CD4-positive, alpha-beta T cell (primary cell): ENCODE results near the gene SPSB2. TPM values are rescaled to one million over a fixed set of nuclear protein-coding genes. Genes with fewer than 3 reads are reported as not detected.

ENCODE experiments used
- ATAC-seq: fragments of 200-7000 bp; cut with Tn5 transposase; one replicate; pipeline ENCODE4 v1.10.0; 2022; ENCODE audit warnings: mild to moderate bottlenecking; ENCODE audit not compliant: poor library complexity
- CTCF ChIA-PET: fragments of 350-600 bp; sonication (Branson Sonifier 250); formaldehyde crosslinking; loops from one replicate; lab custom pipeline; 2021; ENCODE audit warnings: antibody characterized with exemption, inconsistent platforms; lab: Charles Lee
- POLR2A ChIA-PET: fragments of 350-600 bp; sonication (Branson Sonifier 250); formaldehyde crosslinking; loops from one replicate; lab custom pipeline; 2021; ENCODE audit warnings: antibody characterized with exemption, inconsistent platforms; lab: Charles Lee
- DNase-seq, 14 experiments: peaks; one replicate each; pipeline ENCODE4 v3.0.0-alpha.2; 2013 to 2020; ENCODE audit warnings: mixed read lengths in 2 of 14
- H3K27ac ChIP-seq, 2 donors: one replicate each; pipeline versions ENCODE4 v1.5.1 to v1.7.0; 2013; ENCODE audit warnings: low read length in 2 of 2, low read depth in 1 of 2, mild to moderate bottlenecking in 1 of 2
- H3K27me3 ChIP-seq, 2 experiments: 1 replicate in 1 of 2; 2 replicates in 1 of 2; pipeline versions ENCODE4 v1.6.1 to v1.7.0; 2013; ENCODE audit warnings: low read length in 2 of 2, control low read depth in 1 of 2, mild to moderate bottlenecking in 1 of 2, moderate library complexity in 1 of 2; ENCODE audit not compliant: insufficient read depth in 2 of 2, control insufficient read depth in 1 of 2
- H3K36me3 ChIP-seq: one replicate; pipeline ENCODE4 v1.6.1; 2013; ENCODE audit warnings: low read length, control low read depth; ENCODE audit not compliant: insufficient read depth
- H3K4me1 ChIP-seq: one replicate; pipeline ENCODE4 v1.6.1; 2013; ENCODE audit warnings: low read length, control low read depth; ENCODE audit not compliant: insufficient read depth
- H3K4me3 ChIP-seq: one replicate; pipeline ENCODE4 v1.5.1; 2013; ENCODE audit warnings: mild to moderate bottlenecking, low read length, moderate library complexity
- H3K9me3 ChIP-seq, 2 experiments: 1 replicate in 1 of 2; 2 replicates in 1 of 2; pipeline versions ENCODE4 v1.6.1 to v1.7.0; 2013; ENCODE audit warnings: low read length in 2 of 2, mild to moderate bottlenecking in 2 of 2, control low read depth in 1 of 2, moderate library complexity in 1 of 2; ENCODE audit not compliant: control insufficient read depth in 1 of 2, insufficient read depth in 1 of 2
- H3K27ac Mint-ChIP-seq: one replicate; pipeline ENCODE4 v1.8.0; 2020; ENCODE audit warnings: mixed read lengths
- H3K27me3 Mint-ChIP-seq: one replicate; pipeline ENCODE4 v1.8.0; 2021; ENCODE audit warnings: mixed read lengths
- H3K36me3 Mint-ChIP-seq: one replicate; pipeline ENCODE4 v1.8.0; 2021; ENCODE audit warnings: low read depth, mixed read lengths
- H3K4me1 Mint-ChIP-seq: one replicate; pipeline ENCODE4 v1.8.0; 2021; ENCODE audit warnings: low read depth, mixed read lengths
- H3K4me3 Mint-ChIP-seq: one replicate; pipeline ENCODE4 v1.8.0; 2020; ENCODE audit warnings: mild to moderate bottlenecking, mixed read lengths
- H3K9me3 Mint-ChIP-seq: one replicate; pipeline ENCODE4 v1.8.0; 2020; ENCODE audit warnings: mixed read lengths
- intact Hi-C, 2 experiments: fragments of 100-400 bp; cut with DNase I in 1 of 2; cut with micrococcal nuclease in 1 of 2; formaldehyde crosslinking; loops; one replicate each; pipeline versions ENCODE4 v1.15.1 to v1.9.0; 2023 to 2025; cut with DNase I, micrococcal nuclease
- total RNA-seq, 174 experiments: library from RNA in 2 of 174; stranded (reverse) in 2 of 174; gene quantifications; one replicate each; pipeline ENCODE4 v1.2.3 and lab custom pipeline; 2021 to 2026
- TF ChIP-seq, protein P1 (sequence below): fragments of 200-600 bp; IDR thresholded peaks from one replicate; pipeline ENCODE4 v1.8.0; 2022; ENCODE audit warnings: antibody characterized with exemption, mild to moderate bottlenecking

Gene SPSB2
- total RNA-seq, 2 experiments from 2014 or later, result 3.2 to 3.3 TPM

DNA sequence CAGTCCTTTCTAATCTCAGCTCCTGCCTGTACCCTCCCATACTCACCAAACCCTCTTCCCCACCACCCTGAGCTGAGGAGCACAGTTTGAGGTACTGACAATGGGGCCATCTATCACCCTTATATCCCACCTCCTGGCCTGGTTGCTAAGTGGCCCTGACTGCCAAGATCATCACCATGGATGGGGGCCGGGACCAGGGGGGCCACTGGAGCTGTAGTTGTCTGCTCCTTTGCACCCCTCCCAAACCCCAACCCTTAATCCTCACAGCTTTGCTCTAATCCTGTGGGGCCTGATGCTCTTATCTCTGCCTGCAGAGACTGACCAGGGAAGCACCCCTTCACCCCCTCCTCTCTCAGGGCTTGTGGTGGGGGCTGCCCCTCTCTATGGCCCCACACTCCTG is 32.8 kb downstream of the SPSB2 start:
- Histone ChIP-seq H3K4me1 (peaks cover 5% of the 10 kb centered on the region), H3K27me3 (no peaks in the 10 kb centered on the region), H3K9me3 (no peaks in the 10 kb centered on the region), H3K4me3 (no peak overlapping the region), H3K27ac (no peak overlapping the region), H3K36me3 (no peaks in the 10 kb centered on the region)
- TF ChIP-seq, protein P1, sequence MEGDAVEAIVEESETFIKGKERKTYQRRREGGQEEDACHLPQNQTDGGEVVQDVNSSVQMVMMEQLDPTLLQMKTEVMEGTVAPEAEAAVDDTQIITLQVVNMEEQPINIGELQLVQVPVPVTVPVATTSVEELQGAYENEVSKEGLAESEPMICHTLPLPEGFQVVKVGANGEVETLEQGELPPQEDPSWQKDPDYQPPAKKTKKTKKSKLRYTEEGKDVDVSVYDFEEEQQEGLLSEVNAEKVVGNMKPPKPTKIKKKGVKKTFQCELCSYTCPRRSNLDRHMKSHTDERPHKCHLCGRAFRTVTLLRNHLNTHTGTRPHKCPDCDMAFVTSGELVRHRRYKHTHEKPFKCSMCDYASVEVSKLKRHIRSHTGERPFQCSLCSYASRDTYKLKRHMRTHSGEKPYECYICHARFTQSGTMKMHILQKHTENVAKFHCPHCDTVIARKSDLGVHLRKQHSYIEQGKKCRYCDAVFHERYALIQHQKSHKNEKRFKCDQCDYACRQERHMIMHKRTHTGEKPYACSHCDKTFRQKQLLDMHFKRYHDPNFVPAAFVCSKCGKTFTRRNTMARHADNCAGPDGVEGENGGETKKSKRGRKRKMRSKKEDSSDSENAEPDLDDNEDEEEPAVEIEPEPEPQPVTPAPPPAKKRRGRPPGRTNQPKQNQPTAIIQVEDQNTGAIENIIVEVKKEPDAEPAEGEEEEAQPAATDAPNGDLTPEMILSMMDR, result no peak
- Mint-ChIP-seq H3K9me3 (no peaks in the 10 kb centered on the region), H3K4me3 (no peak overlapping the region), H3K27me3 (no peaks in the 10 kb centered on the region), H3K27ac (no peak overlapping the region), H3K36me3 (no peaks in the 10 kb centered on the region), H3K4me1 (peaks cover 6% of the 10 kb centered on the region)
- DNase-seq (no peak), ATAC-seq (no peak)
- ChIA-PET CTCF (no interaction called here), POLR2A (interaction anchor here (3.2 kb wide), 1 partner anchor 12 kb away, joined by 13 read pairs; the partner anchor contains the start of genes CDCA3 and USP5)
- intact Hi-C loops, result no loop called here

DNA sequence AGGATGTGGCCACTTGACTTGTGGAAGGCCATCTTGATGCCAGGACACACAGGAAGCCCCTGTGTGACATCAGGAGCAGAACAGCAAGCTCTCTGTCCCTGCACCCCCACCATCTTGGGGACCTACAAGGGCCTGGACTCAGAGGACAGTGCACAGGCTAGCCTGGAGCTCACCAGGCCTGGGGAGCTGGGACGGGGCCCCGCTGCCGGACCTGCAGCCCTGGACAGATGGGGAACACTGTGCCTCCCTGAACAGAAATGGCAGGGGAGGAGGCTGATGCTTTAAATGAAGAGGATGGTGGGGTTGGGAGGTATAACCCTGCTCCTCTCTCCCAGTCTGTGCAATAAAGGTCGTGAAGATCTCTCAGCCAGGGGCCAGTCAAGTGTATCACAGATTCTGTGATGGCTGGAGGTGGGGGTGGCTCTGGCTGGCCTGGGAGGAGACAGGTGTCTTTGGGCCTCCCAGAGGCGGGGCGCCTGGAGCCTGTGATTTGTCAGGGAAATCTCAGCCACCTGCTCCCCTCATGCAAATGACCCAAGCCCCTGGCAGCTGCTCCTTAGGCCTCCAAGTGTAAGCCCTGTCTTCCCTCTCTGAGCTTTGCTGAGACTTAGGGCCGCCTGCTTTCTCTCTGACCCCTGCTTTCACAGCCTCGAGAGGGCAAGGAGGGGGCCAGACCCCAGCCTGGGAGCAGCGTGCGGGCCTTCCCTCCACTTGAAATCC is 33.5 kb downstream of the SPSB2 start:
- H3K27me3 Mint-ChIP-seq, result no peaks in the 10 kb centered on the region
- no peak overlapping the region for H3K4me3 Mint-ChIP-seq
- POLR2A ChIA-PET, result interaction anchor here (3.2 kb wide), 1 partner anchor 12 kb away, joined by 13 read pairs; the partner anchor contains the start of genes CDCA3 and USP5
- H3K36me3 ChIP-seq, result no peaks in the 10 kb centered on the region
- DNase-seq (no peak), ATAC-seq (no peak)
- peaks cover 5% of the 10 kb centered on the region for H3K4me1 ChIP-seq
- H3K27me3 ChIP-seq, result no peaks in the 10 kb centered on the region
- H3K36me3 Mint-ChIP-seq, result no peaks in the 10 kb centered on the region
- H3K9me3 Mint-ChIP-seq, result no peaks in the 10 kb centered on the region
- H3K4me1 Mint-ChIP-seq, result peaks cover 6% of the 10 kb centered on the region
- no peak overlapping the region for H3K27ac ChIP-seq
- no peaks in the 10 kb centered on the region for H3K9me3 ChIP-seq
- H3K27ac Mint-ChIP-seq, result no peak overlapping the region
- CTCF ChIA-PET, result no interaction called here
- TF ChIP-seq, protein P1, result no peak
- H3K4me3 ChIP-seq, result no peak overlapping the region
- intact Hi-C loops, result no loop called here

DNA sequence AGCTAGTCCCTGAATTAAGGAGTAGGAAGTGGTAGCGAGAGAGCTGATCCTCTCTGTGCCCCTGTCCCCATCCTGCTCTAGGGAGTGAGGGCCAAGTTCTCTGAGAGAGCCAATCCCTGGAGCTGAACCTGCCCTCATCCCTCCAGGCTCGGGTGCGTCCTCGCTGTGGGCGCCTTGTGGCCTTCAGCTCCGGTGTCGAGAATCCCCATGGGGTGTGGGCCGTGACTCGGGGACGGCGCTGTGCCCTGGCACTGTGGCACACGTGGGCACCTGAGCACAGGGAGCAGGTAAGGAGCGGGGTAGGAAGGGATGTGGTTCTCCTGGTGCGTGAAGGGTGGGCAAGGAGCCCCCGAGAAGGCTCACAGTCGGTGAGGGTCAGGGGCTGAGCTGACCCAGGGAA is 34.2 kb downstream of the SPSB2 start:
- ATAC-seq (no peak), DNase-seq (no peak)
- CTCF ChIA-PET, result no interaction called here
- no peaks in the 10 kb centered on the region for H3K27me3 Mint-ChIP-seq
- peaks cover 6% of the 10 kb centered on the region for H3K4me1 Mint-ChIP-seq
- intact Hi-C loops, result no loop called here
- H3K27ac ChIP-seq, result no peak overlapping the region
- no peak overlapping the region for H3K4me3 ChIP-seq
- POLR2A ChIA-PET, result interaction anchor here (3.2 kb wide), 1 partner anchor 13 kb away, joined by 13 read pairs; the partner anchor contains the start of genes CDCA3 and USP5
- no peak overlapping the region for H3K27ac Mint-ChIP-seq
- peaks cover 5% of the 10 kb centered on the region for H3K4me1 ChIP-seq
- H3K27me3 ChIP-seq, result no peaks in the 10 kb centered on the region
- H3K36me3 Mint-ChIP-seq, result no peaks in the 10 kb centered on the region
- no peaks in the 10 kb centered on the region for H3K9me3 ChIP-seq
- TF ChIP-seq, protein P1, result no peak
- H3K9me3 Mint-ChIP-seq, result no peaks in the 10 kb centered on the region
- H3K36me3 ChIP-seq, result no peaks in the 10 kb centered on the region
- H3K4me3 Mint-ChIP-seq, result no peak overlapping the region
